Naive thymus-derived CD4-positive, alpha-beta T cell (primary cell): ENCODE measurements around the gene NMRK2. TPM values are rescaled to one million over a fixed set of nuclear protein-coding genes. Genes with fewer than 3 reads are reported as not detected.

Experiments used
- ATAC-seq: fragments of 150-1000 bp; cut with Tn5 transposase; 2 replicates; pipeline ENCODE4 v1.10.0; 2021; ENCODE audit warnings: mild to moderate bottlenecking, moderate library complexity
- CTCF ChIA-PET: fragments of 350-600 bp; sonication (Branson Sonifier 250); formaldehyde crosslinking; loops from one replicate; lab custom pipeline; 2021; ENCODE audit warnings: antibody characterized with exemption; lab: Charles Lee
- POLR2A ChIA-PET: fragments of 350-600 bp; sonication (Branson Sonifier 250); formaldehyde crosslinking; loops from one replicate; lab custom pipeline; 2021; ENCODE audit warnings: antibody characterized with exemption, inconsistent platforms; lab: Charles Lee
- DNase-seq, 9 donors: peaks; one replicate each; pipeline versions ENCODE4 v3.0.0 to v3.0.0-alpha.2; 2020 to 2022; ENCODE audit warnings: mixed read lengths in 1 of 9
- H3K27ac ChIP-seq: one replicate; pipeline ENCODE4 v1.7.0; 2013; ENCODE audit warnings: mild to moderate bottlenecking, low read depth, low read length, moderate library complexity
- H3K27me3 ChIP-seq, 2 donors: one replicate each; pipeline ENCODE4 v1.7.0; 2013; ENCODE audit warnings: low read length in 2 of 2, mild to moderate bottlenecking in 2 of 2, moderate library complexity in 2 of 2; ENCODE audit not compliant: control insufficient read depth in 2 of 2, insufficient read depth in 2 of 2
- H3K36me3 ChIP-seq, 3 experiments: 1 replicate in 2 of 3; 2 replicates in 1 of 3; pipeline ENCODE4 v1.7.0; 2013; ENCODE audit warnings: low read length in 3 of 3, mild to moderate bottlenecking in 3 of 3, moderate library complexity in 1 of 3; ENCODE audit not compliant: insufficient read depth in 3 of 3, control insufficient read depth in 2 of 3
- H3K4me1 ChIP-seq, 2 donors: one replicate each; pipeline ENCODE4 v1.7.0; 2013; ENCODE audit warnings: low read length in 2 of 2, mild to moderate bottlenecking in 2 of 2, moderate library complexity in 1 of 2; ENCODE audit not compliant: control insufficient read depth in 2 of 2, insufficient read depth in 2 of 2
- H3K4me3 ChIP-seq: 2 replicates; pipeline ENCODE4 v1.7.0; 2013; ENCODE audit warnings: mild to moderate bottlenecking, low read length
- H3K9me3 ChIP-seq, 3 experiments: 1 replicate in 2 of 3; 2 replicates in 1 of 3; pipeline ENCODE4 v1.7.0; 2013; ENCODE audit warnings: low read length in 3 of 3; ENCODE audit not compliant: control insufficient read depth in 2 of 3
- H3K27ac Mint-ChIP-seq, 9 donors: one replicate each; pipeline ENCODE4 v1.8.0; 2020 to 2022; ENCODE audit warnings: mixed read lengths in 9 of 9, mild to moderate bottlenecking in 8 of 9, moderate library complexity in 5 of 9, inconsistent platforms in 2 of 9
- H3K27me3 Mint-ChIP-seq, 5 donors: one replicate each; pipeline ENCODE4 v1.8.0; 2021 to 2022; ENCODE audit warnings: mixed read lengths in 5 of 5, mild to moderate bottlenecking in 1 of 5
- H3K36me3 Mint-ChIP-seq, 5 donors: one replicate each; pipeline ENCODE4 v1.8.0; 2020 to 2022; ENCODE audit warnings: mixed read lengths in 5 of 5, mild to moderate bottlenecking in 3 of 5, inconsistent platforms in 1 of 5
- H3K4me1 Mint-ChIP-seq, 7 donors: one replicate each; pipeline ENCODE4 v1.8.0; 2020 to 2022; ENCODE audit warnings: mixed read lengths in 7 of 7, mild to moderate bottlenecking in 3 of 7, inconsistent platforms in 1 of 7
- H3K4me3 Mint-ChIP-seq, 10 donors: one replicate each; pipeline ENCODE4 v1.8.0; 2020 to 2022; ENCODE audit warnings: mild to moderate bottlenecking in 10 of 10, mixed read lengths in 10 of 10, moderate library complexity in 6 of 10, inconsistent platforms in 2 of 10
- H3K9me3 Mint-ChIP-seq, 11 donors: one replicate each; pipeline ENCODE4 v1.8.0; 2020 to 2022; ENCODE audit warnings: mixed read lengths in 11 of 11, mild to moderate bottlenecking in 4 of 11, inconsistent platforms in 1 of 11, moderate library complexity in 1 of 11
- intact Hi-C, 2 donors: fragments of 100-400 bp; cut with micrococcal nuclease; formaldehyde crosslinking; loops; one replicate each; pipeline ENCODE4 v1.15.1; 2023
- polyA plus RNA-seq, 2 donors: library from polyadenylated mRNA; unstranded; fragments of 300-500 nt; fragmentation: Illumina TruSeq; gene quantifications; one replicate each; pipeline ENCODE4 v1.2.3, GENCODE V29; 2021
- total RNA-seq, 6 experiments: library from RNA in 5 of 6; stranded (reverse) in 5 of 6; gene quantifications; 1 replicate in 5 of 6; 2 replicates in 1 of 6; pipeline ENCODE4 v1.2.3 and lab custom pipeline; 2021 to 2026

NMRK2 gene
- total and polyA plus RNA-seq, 7 experiments from 2014 or later: not detected

DNA sequence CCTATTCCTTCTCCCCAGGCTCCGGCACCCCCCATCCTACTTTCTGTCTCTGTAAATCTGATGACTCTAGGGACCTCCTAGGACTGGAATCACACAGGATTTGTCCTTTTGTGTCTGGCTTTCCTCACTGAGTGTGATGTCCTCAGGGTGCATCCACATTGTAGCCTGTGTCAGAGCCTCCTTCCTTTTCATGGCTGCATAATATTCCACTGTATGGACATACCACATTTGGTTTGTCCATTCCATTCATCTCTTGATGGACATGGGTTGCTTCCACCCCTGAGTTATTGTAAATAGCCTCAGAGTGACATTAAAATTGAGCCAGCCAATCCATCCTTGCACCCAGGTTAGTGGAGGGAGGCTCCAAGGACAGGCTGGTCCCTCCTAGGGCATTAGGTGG, 22.8 kb upstream of the NMRK2 start:
- H3K9me3 Mint-ChIP-seq: peaks cover 0 to 18% (median 4%) of the 10 kb centered on the region in 11 donors
- H3K36me3 Mint-ChIP-seq: peaks cover 0 to 3% (median 0%) of the 10 kb centered on the region in 5 donors
- peaks cover 0 to 4% (median 0%) of the 10 kb centered on the region in 5 donors for H3K27me3 Mint-ChIP-seq
- peaks cover 0 to 1% (median 0%) of the 10 kb centered on the region in 7 donors for H3K4me1 Mint-ChIP-seq
- ChIA-PET CTCF (interaction anchor here (0.7 kb wide), 1 partner anchor 274 kb away, joined by 3 read pairs; no protein-coding TSS in a partner anchor), POLR2A (no interaction called here)
- Histone ChIP-seq H3K4me1 (no peaks in the 10 kb centered on the region), H3K27me3 (no peaks in the 10 kb centered on the region), H3K27ac (no peak overlapping the region), H3K4me3 (no peak overlapping the region), H3K36me3 (no peaks in the 10 kb centered on the region), H3K9me3 (peaks cover 0 to 7% (median 0%) of the 10 kb centered on the region in 3 experiments)
- DNase-seq: no peak
- intact Hi-C loops: no loop called here
- H3K27ac Mint-ChIP-seq: peak overlapping the region in 1 of 9 donors; percentile 46
- no peak overlapping the region for H3K4me3 Mint-ChIP-seq
- ATAC-seq: no peak

DNA sequence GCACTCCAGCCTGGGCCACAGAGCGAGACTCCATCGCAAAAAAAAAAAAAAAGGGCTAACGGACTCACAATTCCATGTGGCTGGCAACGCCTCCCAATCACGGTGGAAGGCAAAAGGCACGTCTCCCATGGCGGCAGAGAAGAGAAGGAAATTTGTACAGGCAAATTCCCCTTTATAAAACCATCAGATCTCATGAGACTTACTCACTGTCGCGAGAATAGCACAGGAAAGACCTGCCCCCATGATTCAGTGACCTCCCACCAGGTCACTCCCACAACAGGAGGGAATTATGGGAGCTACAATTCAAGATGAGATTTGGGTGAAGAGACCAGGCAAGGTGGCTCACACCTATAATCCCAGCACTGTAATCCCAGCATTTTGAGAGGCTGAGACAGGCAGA, 18.7 kb upstream of the NMRK2 start:
- Histone ChIP-seq H3K4me1 (no peaks in the 10 kb centered on the region), H3K36me3 (no peaks in the 10 kb centered on the region), H3K27ac (no peak overlapping the region), H3K27me3 (peaks cover 0 to 3% of the 10 kb centered on the region in 2 donors), H3K4me3 (no peak overlapping the region), H3K9me3 (peaks cover 0 to 7% (median 0%) of the 10 kb centered on the region in 3 experiments)
- Mint-ChIP-seq H3K27me3 (peaks cover 0 to 10% (median 0%) of the 10 kb centered on the region in 5 donors), H3K4me1 (no peaks in the 10 kb centered on the region), H3K9me3 (peaks cover 0 to 17% (median 4%) of the 10 kb centered on the region in 11 donors), H3K36me3 (peaks cover 0 to 3% (median 3%) of the 10 kb centered on the region in 5 donors), H3K4me3 (no peak overlapping the region), H3K27ac (no peak overlapping the region)
- intact Hi-C loops: no loop called here
- DNase-seq: no peak
- no peak for ATAC-seq
- CTCF ChIA-PET: no interaction called here
- POLR2A ChIA-PET: no interaction called here

- H3K4me3 ChIP-seq: no peak overlapping the region
- H3K27me3 ChIP-seq: peaks cover 0 to 3% of the 10 kb centered on the region in 2 donors
- Mint-ChIP-seq H3K4me3 (no peak overlapping the region), H3K27ac (no peak overlapping the region), H3K4me1 (no peaks in the 10 kb centered on the region), H3K36me3 (peaks cover 0 to 3% (median 0%) of the 10 kb centered on the region in 5 donors), H3K9me3 (peaks cover 0 to 9% (median 2%) of the 10 kb centered on the region in 11 donors), H3K27me3 (peaks cover 0 to 15% (median 0%) of the 10 kb centered on the region in 5 donors)
- H3K9me3 ChIP-seq: peaks cover 0 to 3% (median 0%) of the 10 kb centered on the region in 3 experiments
- H3K27ac ChIP-seq: no peak overlapping the region
- ATAC-seq (no peak), DNase-seq (no peak)
- no peaks in the 10 kb centered on the region for H3K4me1 ChIP-seq
- intact Hi-C loops: no loop called here
- CTCF ChIA-PET: no interaction called here
- POLR2A ChIA-PET: no interaction called here
- H3K36me3 ChIP-seq: no peaks in the 10 kb centered on the region
Observed at GRCh38 chr19:3916033-3916432, 16.8 kb upstream of the NMRK2 start.

GRCh38 chr19:3919793-3920192, 13.1 kb upstream of the NMRK2 start:
- no peak overlapping the region for H3K4me3 ChIP-seq
- Mint-ChIP-seq H3K36me3 (peaks cover 0 to 9% (median 3%) of the 10 kb centered on the region in 5 donors), H3K4me1 (no peaks in the 10 kb centered on the region), H3K27ac (no peak overlapping the region), H3K4me3 (no peak overlapping the region), H3K27me3 (peaks cover 0 to 15% (median 6%) of the 10 kb centered on the region in 5 donors), H3K9me3 (peaks cover 7 to 30% (median 16%) of the 10 kb centered on the region in 11 donors)
- CTCF ChIA-PET: no interaction called here
- intact Hi-C loops: no loop called here
- no peaks in the 10 kb centered on the region for H3K4me1 ChIP-seq
- peaks cover 0 to 3% of the 10 kb centered on the region in 2 donors for H3K27me3 ChIP-seq
- H3K9me3 ChIP-seq: peaks cover 0 to 18% (median 3%) of the 10 kb centered on the region in 3 experiments
- ATAC-seq (no peak), DNase-seq (no peak)
- H3K27ac ChIP-seq: no peak overlapping the region
- POLR2A ChIA-PET: no interaction called here
- no peaks in the 10 kb centered on the region for H3K36me3 ChIP-seq

GRCh38 chr19:3923096-3923758, 9.6 kb upstream of the NMRK2 start:
- Histone ChIP-seq H3K4me3 (no peak overlapping the region), H3K27me3 (no peaks in the 10 kb centered on the region), H3K36me3 (no peaks in the 10 kb centered on the region), H3K9me3 (peaks cover 0 to 18% (median 3%) of the 10 kb centered on the region in 3 experiments), H3K4me1 (no peaks in the 10 kb centered on the region), H3K27ac (no peak overlapping the region)
- ATAC-seq (no peak), DNase-seq (no peak)
- Mint-ChIP-seq H3K4me1 (no peaks in the 10 kb centered on the region), H3K9me3 (peaks cover 5 to 30% (median 18%) of the 10 kb centered on the region in 11 donors), H3K27me3 (peaks cover 0 to 8% (median 5%) of the 10 kb centered on the region in 5 donors), H3K27ac (no peak overlapping the region), H3K36me3 (peaks cover 0 to 11% (median 3%) of the 10 kb centered on the region in 5 donors), H3K4me3 (no peak overlapping the region)
- ChIA-PET POLR2A (no interaction called here), CTCF (no interaction called here)
- intact Hi-C loops: no loop called here

GRCh38 chr19:3923912-3924311, 9.0 kb upstream of the NMRK2 start:
- no peak overlapping the region for H3K4me3 ChIP-seq
- H3K4me3 Mint-ChIP-seq: no peak overlapping the region
- no peaks in the 10 kb centered on the region for H3K4me1 ChIP-seq
- no peaks in the 10 kb centered on the region for H3K4me1 Mint-ChIP-seq
- intact Hi-C loops: no loop called here
- DNase-seq: no peak
- peaks cover 0 to 8% (median 5%) of the 10 kb centered on the region in 5 donors for H3K27me3 Mint-ChIP-seq
- H3K9me3 Mint-ChIP-seq: peaks cover 5 to 30% (median 18%) of the 10 kb centered on the region in 11 donors
- no peak overlapping the region for H3K27ac Mint-ChIP-seq
- ATAC-seq: no peak
- no peaks in the 10 kb centered on the region for H3K36me3 ChIP-seq
- POLR2A ChIA-PET: no interaction called here
- no peaks in the 10 kb centered on the region for H3K27me3 ChIP-seq
- CTCF ChIA-PET: no interaction called here
- no peak overlapping the region for H3K27ac ChIP-seq
- H3K9me3 ChIP-seq: peaks cover 0 to 18% (median 3%) of the 10 kb centered on the region in 3 experiments
- peaks cover 0 to 11% (median 3%) of the 10 kb centered on the region in 5 donors for H3K36me3 Mint-ChIP-seq
